ENCODE data around the gene PRKCA.

GRCh38 chr17:66629762-66630161 lies 327.3 kb downstream of the PRKCA start:
- TF ChIP-seq CTCF (IDR thresholded peaks at IDR 0.05) (no peak), POLR2A (IDR thresholded peaks at IDR 0.05) (no peak)
